Thymus (tissue), 14 donors: ENCODE results near the gene CSTF1. TPM values are rescaled to one million over a fixed set of nuclear protein-coding genes. Genes with fewer than 3 reads are reported as not detected.

Experiments
- DNase-seq, 9 donors: peaks; one replicate each; pipeline ENCODE4 v3.0.0-alpha.2; 2013; ENCODE audit warnings: low spot score in 9 of 9, low read depth in 6 of 9, missing footprints in 1 of 9
- H3K27ac ChIP-seq, 2 donors: one replicate each; pipeline ENCODE4 v1.5.1; 2013; ENCODE audit warnings: control low read depth in 1 of 2, low read depth in 1 of 2, low read length in 1 of 2, mild to moderate bottlenecking in 1 of 2, moderate library complexity in 1 of 2
- H3K27me3 ChIP-seq, 2 donors: one replicate each; pipeline ENCODE4 v1.5.1; 2013; ENCODE audit warnings: low read length in 1 of 2; ENCODE audit not compliant: control insufficient read depth in 2 of 2, insufficient read depth in 1 of 2
- H3K36me3 ChIP-seq, 2 donors: one replicate each; pipeline ENCODE4 v1.5.1; 2013; ENCODE audit warnings: low read length in 1 of 2, mild to moderate bottlenecking in 1 of 2, moderate library complexity in 1 of 2; ENCODE audit not compliant: control insufficient read depth in 2 of 2, insufficient read depth in 2 of 2
- H3K4me1 ChIP-seq, 2 donors: one replicate each; pipeline ENCODE4 v1.5.1; 2013; ENCODE audit warnings: low read length in 2 of 2; ENCODE audit not compliant: control insufficient read depth in 2 of 2, insufficient read depth in 2 of 2
- H3K4me3 ChIP-seq, 2 donors: one replicate each; pipeline ENCODE4 v1.5.1; 2013; ENCODE audit warnings: low read length in 2 of 2, control low read depth in 1 of 2, mild to moderate bottlenecking in 1 of 2
- H3K9me3 ChIP-seq, 2 donors: one replicate each; pipeline ENCODE4 v1.5.1; 2013; ENCODE audit warnings: low read length in 1 of 2, mild to moderate bottlenecking in 1 of 2; ENCODE audit not compliant: control insufficient read depth in 2 of 2, insufficient read depth in 1 of 2
- WGBS: extraction: QIAGEN DNeasy Blood & Tissue Kit; methylation state at CpG from one replicate; pipeline ENCODE4 v1.1.7; 2013; 5-methylcytosine and 5-hydroxymethylcytosine counted together
- long read RNA-seq, 10 donors: transcript quantifications; one replicate each; lab custom pipeline, GENCODE V29; 2026
- polyA plus RNA-seq: library from polyadenylated mRNA; stranded (reverse); fragments of 200-250 nt; gene quantifications from one replicate; pipeline ENCODE4 v1.2.3, GENCODE V29; 2013
- total RNA-seq: library from RNA; stranded (reverse); fragments of 120-200 nt; gene quantifications from one replicate; pipeline ENCODE4 v1.2.4, GENCODE V29; 2013
- donor health status: healthy.

CSTF1 gene
- total RNA-seq (35.0 TPM), polyA plus RNA-seq (16.0 TPM)
- long read RNA-seq, donor 1, full-length matches to known transcripts: 1 of 1 reads
- long read RNA-seq, donor 1, partial matches to known transcripts: 0 of 1 reads
- long read RNA-seq, donor 1, other reads (novel, unspliced or antisense): 0 of 1 reads
- long read RNA-seq, donor 2, full-length matches to known transcripts: 11 of 11 reads
- long read RNA-seq, donor 2, partial matches to known transcripts: 0 of 11 reads
- long read RNA-seq, donor 2, other reads (novel, unspliced or antisense): 0 of 11 reads
- long read RNA-seq, donor 3, full-length matches to known transcripts: 5 of 28 reads
- long read RNA-seq, donor 3, partial matches to known transcripts: 23 of 28 reads
- long read RNA-seq, donor 3, other reads (novel, unspliced or antisense): 0 of 28 reads
- long read RNA-seq, donor 4, full-length matches to known transcripts: 3 of 3 reads
- long read RNA-seq, donor 4, partial matches to known transcripts: 0 of 3 reads
- long read RNA-seq, donor 4, other reads (novel, unspliced or antisense): 0 of 3 reads
- long read RNA-seq, donor 5, full-length matches to known transcripts: 9 of 44 reads
- long read RNA-seq, donor 5, partial matches to known transcripts: 28 of 44 reads
- long read RNA-seq, donor 5, other reads (novel, unspliced or antisense): 7 of 44 reads
- long read RNA-seq, donor 6, full-length matches to known transcripts: 2 of 2 reads
- long read RNA-seq, donor 6, partial matches to known transcripts: 0 of 2 reads
- long read RNA-seq, donor 6, other reads (novel, unspliced or antisense): 0 of 2 reads
- long read RNA-seq, donor 7, full-length matches to known transcripts: 6 of 19 reads
- long read RNA-seq, donor 7, partial matches to known transcripts: 8 of 19 reads
- long read RNA-seq, donor 7, other reads (novel, unspliced or antisense): 5 of 19 reads
- long read RNA-seq, donor 8, full-length matches to known transcripts: 5 of 5 reads
- long read RNA-seq, donor 8, partial matches to known transcripts: 0 of 5 reads
- long read RNA-seq, donor 8, other reads (novel, unspliced or antisense): 0 of 5 reads
- long read RNA-seq, donor 9, full-length matches to known transcripts: 6 of 12 reads
- long read RNA-seq, donor 9, partial matches to known transcripts: 6 of 12 reads
- long read RNA-seq, donor 9, other reads (novel, unspliced or antisense): 0 of 12 reads
- long read RNA-seq, donor 10, full-length matches to known transcripts: 6 of 11 reads
- long read RNA-seq, donor 10, partial matches to known transcripts: 0 of 11 reads
- long read RNA-seq, donor 10, other reads (novel, unspliced or antisense): 5 of 11 reads

- under 1% methylated on average over 53 of the region's 53 CpGs for WGBS
- Histone ChIP-seq H3K9me3 (no peaks in the 10 kb centered on the region), H3K4me3 (peak within 1 kb of the TSS; percentile 77 to 80)
Measured at GRCh38 chr20:56392132-56392880, at the start of gene CSTF1, which contains the start of gene AURKA. CSTF1 (plus strand) TSS chr20:56392645; CDS start chr20:56395553, 2,908 bp downstream. AURKA (minus strand) TSS chr20:56392215; CDS start chr20:56388197, 4,018 bp downstream.

GRCh38 chr20:56342783-56343182, 49.7 kb upstream of the CSTF1 start:
- no peaks in the 10 kb centered on the region for H3K36me3 ChIP-seq
- peaks cover 17 to 44% of the 10 kb centered on the region in 2 donors for H3K27me3 ChIP-seq
- no peak overlapping the region for H3K27ac ChIP-seq
- no peak for DNase-seq
- WGBS: 87% methylated on average over 3 of the region's 3 CpGs
- peaks cover 0 to 2% of the 10 kb centered on the region in 2 donors for H3K4me1 ChIP-seq
- H3K9me3 ChIP-seq: no peaks in the 10 kb centered on the region
- no peak overlapping the region for H3K4me3 ChIP-seq

More at GRCh38 chr20:56392132-56392880, at the start of gene CSTF1, which contains the start of gene AURKA:
- Histone ChIP-seq H3K4me1 (peaks cover 16 to 17% of the 10 kb centered on the region in 2 donors), H3K36me3 (peaks cover 17 to 48% of the 10 kb centered on the region in 2 donors), H3K27ac (peak within 1 kb of the TSS; percentile 89 to 99), H3K27me3 (no peaks in the 10 kb centered on the region)
- peak; percentile 94 to 99 (median 98) for DNase-seq

GRCh38 chr20:56343861-56344381, 48.5 kb upstream of the CSTF1 start:
- H3K9me3 ChIP-seq: no peaks in the 10 kb centered on the region
- 4% methylated on average over 41 of the region's 41 CpGs for WGBS
- DNase-seq: peak in 3 of 9 donors; percentile 16 to 45 (median 28)
- H3K36me3 ChIP-seq: no peaks in the 10 kb centered on the region
- H3K4me3 ChIP-seq: no peak overlapping the region
- peaks cover 0 to 2% of the 10 kb centered on the region in 2 donors for H3K4me1 ChIP-seq
- peaks cover 22 to 44% of the 10 kb centered on the region in 2 donors for H3K27me3 ChIP-seq
- no peak overlapping the region for H3K27ac ChIP-seq

DNA sequence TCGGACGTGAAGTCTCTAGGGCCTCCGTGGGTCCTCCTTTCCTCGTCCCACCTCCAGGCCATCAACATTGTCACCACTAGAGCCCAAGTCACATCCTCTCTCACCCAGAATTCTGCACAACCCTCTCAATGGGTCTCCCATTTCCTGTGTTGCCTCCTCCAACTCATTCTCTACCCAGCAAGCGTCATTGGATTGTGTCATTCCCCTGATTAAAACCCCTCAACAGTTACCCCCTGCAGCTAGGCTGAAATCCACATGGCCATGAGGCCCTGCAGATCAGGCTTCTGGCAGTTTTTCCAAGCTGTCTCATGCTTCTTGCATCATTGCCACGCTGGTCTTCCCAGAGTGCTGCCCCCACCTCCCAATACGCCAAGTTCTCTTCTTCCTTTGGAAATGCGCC, 46.5 kb upstream of the CSTF1 start:
- Histone ChIP-seq H3K9me3 (no peaks in the 10 kb centered on the region), H3K36me3 (no peaks in the 10 kb centered on the region), H3K4me1 (peaks cover 0 to 2% of the 10 kb centered on the region in 2 donors), H3K4me3 (no peak overlapping the region), H3K27me3 (peaks cover 23 to 49% of the 10 kb centered on the region in 2 donors), H3K27ac (no peak overlapping the region)
- DNase-seq: no peak
- 93% methylated on average over 8 of the region's 8 CpGs for WGBS

DNA sequence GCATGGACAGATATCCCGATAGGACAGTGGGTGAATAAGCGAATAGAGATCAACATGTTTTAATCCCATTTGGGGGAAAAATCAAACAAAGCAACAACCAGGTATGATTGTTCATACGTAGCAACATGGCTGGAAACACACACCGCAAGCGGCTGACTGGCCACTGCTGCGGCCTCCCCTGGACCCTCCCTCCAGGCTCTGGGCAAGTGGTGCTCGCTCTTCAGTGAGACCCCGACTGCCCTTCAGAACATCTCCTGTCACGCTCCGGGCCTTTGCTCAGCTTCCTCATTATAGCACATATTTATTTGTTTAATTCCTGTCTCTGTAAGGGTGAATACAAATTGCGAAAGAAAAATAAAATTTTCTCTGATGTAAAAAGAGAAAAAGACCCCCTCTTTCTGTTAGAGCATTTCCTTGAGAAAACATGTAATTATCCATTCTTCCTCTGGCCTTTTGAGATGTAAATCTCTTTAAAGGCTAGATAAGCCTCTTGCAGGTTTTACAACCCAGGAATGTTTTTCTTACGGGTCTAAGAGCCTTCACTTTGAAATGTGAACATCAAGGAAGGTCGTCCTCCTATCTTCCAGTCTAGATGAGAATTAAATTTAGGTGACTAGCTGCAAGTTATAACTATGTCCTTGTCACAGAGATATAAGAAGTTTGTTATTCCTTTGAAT, 44.7 kb upstream of the CSTF1 start:
- Histone ChIP-seq H3K27ac (no peak overlapping the region), H3K36me3 (no peaks in the 10 kb centered on the region), H3K4me3 (no peak overlapping the region), H3K9me3 (no peaks in the 10 kb centered on the region), H3K27me3 (peaks cover 20 to 52% of the 10 kb centered on the region in 2 donors), H3K4me1 (peaks cover 0 to 2% of the 10 kb centered on the region in 2 donors)
- DNase-seq: no peak
- 33% methylated on average over 13 of the region's 13 CpGs for WGBS

GRCh38 chr20:56348305-56348693, 44.1 kb upstream of the CSTF1 start:
- Histone ChIP-seq H3K27ac (no peak overlapping the region), H3K36me3 (no peaks in the 10 kb centered on the region), H3K4me3 (no peak overlapping the region), H3K27me3 (peaks cover 16 to 48% of the 10 kb centered on the region in 2 donors), H3K9me3 (no peaks in the 10 kb centered on the region), H3K4me1 (peaks cover 0 to 2% of the 10 kb centered on the region in 2 donors)
- WGBS: 16% methylated on average over 5 of the region's 5 CpGs
- DNase-seq: no peak

- WGBS: 6% methylated on average over 3 of the region's 3 CpGs
- Histone ChIP-seq H3K9me3 (no peaks in the 10 kb centered on the region), H3K4me1 (peaks cover 0 to 2% of the 10 kb centered on the region in 2 donors), H3K27ac (no peak overlapping the region), H3K27me3 (peaks cover 14 to 46% of the 10 kb centered on the region in 2 donors), H3K36me3 (no peaks in the 10 kb centered on the region), H3K4me3 (no peak overlapping the region)
- DNase-seq: no peak
Measured at GRCh38 chr20:56348746-56349145, 43.7 kb upstream of the CSTF1 start.
